ENCODE measurements around the gene EHD4.

The EHD4 gene

GRCh38 chr15:41922353-41922752 is 50.0 kb downstream of the EHD4 start:
- Histone ChIP-seq H3K9ac (ENCODE audit: insufficient read length, low read depth) (no peak overlapping the region), H3K9me3 (ENCODE audit: insufficient read depth, low read length) (no peaks in the 10 kb centered on the region), H3K4me3 (ENCODE audit: insufficient read length, low read depth) (no peak overlapping the region), H3K4me1 (ENCODE audit: insufficient read depth, insufficient read length) (peaks cover 6% of the 10 kb centered on the region), H3K36me3 (ENCODE audit: insufficient read depth, insufficient read length, low read length) (peaks cover 42% of the 10 kb centered on the region), H3K27me3 (ENCODE audit: insufficient read depth, insufficient read length) (no peaks in the 10 kb centered on the region)
- TF ChIP-seq YY1 (IDR thresholded peaks at IDR 0.05; ENCODE audit: insufficient read depth, insufficient read length) (no peak), SUZ12 (IDR thresholded peaks at IDR 0.05; ENCODE audit: extremely low read depth, insufficient read depth, insufficient read length) (no peak), ZNF274 (IDR thresholded peaks at IDR 0.05; ENCODE audit: low read depth, low read length) (no peak)
- DNase-seq (ENCODE audit: low read depth, low spot score) = no peak

- peaks cover 5% of the 10 kb centered on the region for H3K4me1 ChIP-seq (ENCODE audit: insufficient read depth, insufficient read length)
- DNase-seq (ENCODE audit: low read depth, low spot score) = no peak
- H3K4me3 ChIP-seq (ENCODE audit: insufficient read length, low read depth) = no peak overlapping the region
- H3K36me3 ChIP-seq (ENCODE audit: insufficient read depth, insufficient read length, low read length) = peaks cover 44% of the 10 kb centered on the region
- H3K9me3 ChIP-seq (ENCODE audit: insufficient read depth, low read length) = no peaks in the 10 kb centered on the region
- H3K27me3 ChIP-seq (ENCODE audit: insufficient read depth, insufficient read length) = no peaks in the 10 kb centered on the region
- H3K9ac ChIP-seq (ENCODE audit: insufficient read length, low read depth) = no peak overlapping the region
- TF ChIP-seq SUZ12 (IDR thresholded peaks at IDR 0.05; ENCODE audit: extremely low read depth, insufficient read depth, insufficient read length) (no peak), ZNF274 (IDR thresholded peaks at IDR 0.05; ENCODE audit: low read depth, low read length) (no peak), YY1 (IDR thresholded peaks at IDR 0.05; ENCODE audit: insufficient read depth, insufficient read length) (no peak)
Measured at GRCh38 chr15:41921639-41922038, 50.7 kb downstream of the EHD4 start.

- no peaks in the 10 kb centered on the region for H3K27me3 ChIP-seq (ENCODE audit: insufficient read depth, insufficient read length)
- H3K9me3 ChIP-seq (ENCODE audit: insufficient read depth, low read length) = no peaks in the 10 kb centered on the region
- peaks cover under 1% of the 10 kb centered on the region for H3K4me1 ChIP-seq (ENCODE audit: insufficient read depth, insufficient read length)
- TF ChIP-seq ZNF274 (IDR thresholded peaks at IDR 0.05; ENCODE audit: low read depth, low read length) = no peak
- no peak for TF ChIP-seq YY1 (IDR thresholded peaks at IDR 0.05; ENCODE audit: insufficient read depth, insufficient read length)
- no peak for TF ChIP-seq SUZ12 (IDR thresholded peaks at IDR 0.05; ENCODE audit: extremely low read depth, insufficient read depth, insufficient read length)
- no peak overlapping the region for H3K9ac ChIP-seq (ENCODE audit: insufficient read length, low read depth)
- DNase-seq (ENCODE audit: low read depth, low spot score) = no peak
- no peak overlapping the region for H3K4me3 ChIP-seq (ENCODE audit: insufficient read length, low read depth)
- peaks cover 49% of the 10 kb centered on the region for H3K36me3 ChIP-seq (ENCODE audit: insufficient read depth, insufficient read length, low read length)
Measured at GRCh38 chr15:41921167-41921566, 51.2 kb downstream of the EHD4 start.

- Histone ChIP-seq H3K36me3 (ENCODE audit: insufficient read depth, insufficient read length, low read length) (peaks cover 54% of the 10 kb centered on the region), H3K4me1 (ENCODE audit: insufficient read depth, insufficient read length) (no peaks in the 10 kb centered on the region)
- DNase-seq (ENCODE audit: low read depth, low spot score) = no peak
Measured at GRCh38 chr15:41919954-41920538, 52.3 kb downstream of the EHD4 start.

GRCh38 chr15:41919201-41919820 is 53.0 kb downstream of the EHD4 start:
- DNase-seq (ENCODE audit: low read depth, low spot score) = no peak
- Histone ChIP-seq H3K9ac (ENCODE audit: insufficient read length, low read depth) (no peak overlapping the region), H3K36me3 (ENCODE audit: insufficient read depth, insufficient read length, low read length) (peaks cover 53% of the 10 kb centered on the region), H3K4me1 (ENCODE audit: insufficient read depth, insufficient read length) (no peaks in the 10 kb centered on the region), H3K27me3 (ENCODE audit: insufficient read depth, insufficient read length) (no peaks in the 10 kb centered on the region), H3K4me3 (ENCODE audit: insufficient read length, low read depth) (no peak overlapping the region), H3K9me3 (ENCODE audit: insufficient read depth, low read length) (no peaks in the 10 kb centered on the region)
- TF ChIP-seq SUZ12 (IDR thresholded peaks at IDR 0.05; ENCODE audit: extremely low read depth, insufficient read depth, insufficient read length) (no peak), ZNF274 (IDR thresholded peaks at IDR 0.05; ENCODE audit: low read depth, low read length) (no peak), YY1 (IDR thresholded peaks at IDR 0.05; ENCODE audit: insufficient read depth, insufficient read length) (no peak)

More at GRCh38 chr15:41919954-41920538, 52.3 kb downstream of the EHD4 start:
- Histone ChIP-seq H3K9me3 (ENCODE audit: insufficient read depth, low read length) (no peaks in the 10 kb centered on the region), H3K27me3 (ENCODE audit: insufficient read depth, insufficient read length) (no peaks in the 10 kb centered on the region), H3K9ac (ENCODE audit: insufficient read length, low read depth) (no peak overlapping the region), H3K4me3 (ENCODE audit: insufficient read length, low read depth) (no peak overlapping the region)
- TF ChIP-seq YY1 (IDR thresholded peaks at IDR 0.05; ENCODE audit: insufficient read depth, insufficient read length) (no peak), SUZ12 (IDR thresholded peaks at IDR 0.05; ENCODE audit: extremely low read depth, insufficient read depth, insufficient read length) (no peak), ZNF274 (IDR thresholded peaks at IDR 0.05; ENCODE audit: low read depth, low read length) (no peak)

GRCh38 chr15:41918506-41919126 is 53.7 kb downstream of the EHD4 start:
- TF ChIP-seq ZNF274 (IDR thresholded peaks at IDR 0.05; ENCODE audit: low read depth, low read length) (no peak), YY1 (IDR thresholded peaks at IDR 0.05; ENCODE audit: insufficient read depth, insufficient read length) (no peak), SUZ12 (IDR thresholded peaks at IDR 0.05; ENCODE audit: extremely low read depth, insufficient read depth, insufficient read length) (no peak)
- Histone ChIP-seq H3K9ac (ENCODE audit: insufficient read length, low read depth) (no peak overlapping the region), H3K4me1 (ENCODE audit: insufficient read depth, insufficient read length) (no peaks in the 10 kb centered on the region), H3K4me3 (ENCODE audit: insufficient read length, low read depth) (no peak overlapping the region), H3K9me3 (ENCODE audit: insufficient read depth, low read length) (no peaks in the 10 kb centered on the region), H3K27me3 (ENCODE audit: insufficient read depth, insufficient read length) (no peaks in the 10 kb centered on the region), H3K36me3 (ENCODE audit: insufficient read depth, insufficient read length, low read length) (peaks cover 53% of the 10 kb centered on the region)
- no peak for DNase-seq (ENCODE audit: low read depth, low spot score)

GRCh38 chr15:41917767-41918430 is 54.5 kb downstream of the EHD4 start:
- DNase-seq (ENCODE audit: low read depth, low spot score) = no peak
- Histone ChIP-seq H3K9ac (ENCODE audit: insufficient read length, low read depth) (no peak overlapping the region), H3K4me3 (ENCODE audit: insufficient read length, low read depth) (no peak overlapping the region), H3K4me1 (ENCODE audit: insufficient read depth, insufficient read length) (no peaks in the 10 kb centered on the region), H3K9me3 (ENCODE audit: insufficient read depth, low read length) (no peaks in the 10 kb centered on the region), H3K36me3 (ENCODE audit: insufficient read depth, insufficient read length, low read length) (peaks cover 53% of the 10 kb centered on the region), H3K27me3 (ENCODE audit: insufficient read depth, insufficient read length) (no peaks in the 10 kb centered on the region)
- TF ChIP-seq YY1 (IDR thresholded peaks at IDR 0.05; ENCODE audit: insufficient read depth, insufficient read length) (no peak), SUZ12 (IDR thresholded peaks at IDR 0.05; ENCODE audit: extremely low read depth, insufficient read depth, insufficient read length) (no peak), ZNF274 (IDR thresholded peaks at IDR 0.05; ENCODE audit: low read depth, low read length) (no peak)
